NCI-H2227 (cell line): Measurements from ENCODE around the gene CFAP47.
"Not testable (repeated sequence)": the region's sequence is repeated elsewhere in the genome, so short reads cannot be mapped to it uniquely, and the experiment has no call there.

Experiments
- DNase-seq: peaks from one replicate; lab custom pipeline; 2025; ENCODE audit not compliant: unreplicated experiment; lab: John Stamatoyannopoulos, UW

CFAP47 gene

GRCh38 chrX:36234840-36235528, 315.4 kb downstream of the CFAP47 start:
- not testable (repeated sequence) for DNase-seq

GRCh38 chrX:36241397-36241796, 321.9 kb downstream of the CFAP47 start:
- no peak for DNase-seq

- DNase-seq = no peak
Observed at GRCh38 chrX:36266155-36266554, 346.6 kb downstream of the CFAP47 start.

- DNase-seq = no peak
Observed at GRCh38 chrX:36310136-36310535, 390.6 kb downstream of the CFAP47 start.

- DNase-seq = no peak
Observed at GRCh38 chrX:36314303-36314702, 394.8 kb downstream of the CFAP47 start.

- no peak for DNase-seq
Observed at GRCh38 chrX:36334572-36334971, 415.0 kb downstream of the CFAP47 start.

GRCh38 chrX:36336751-36337150, 417.2 kb downstream of the CFAP47 start:
- DNase-seq = no peak

- no peak for DNase-seq
Observed at GRCh38 chrX:36344301-36344700, 424.8 kb downstream of the CFAP47 start.

GRCh38 chrX:36348509-36348908, 429.0 kb downstream of the CFAP47 start:
- DNase-seq = no peak

GRCh38 chrX:36357855-36358254, 438.3 kb downstream of the CFAP47 start:
- no peak for DNase-seq

GRCh38 chrX:36364262-36364661, 444.7 kb downstream of the CFAP47 start:
- no peak for DNase-seq

GRCh38 chrX:36383495-36383894, 464.0 kb downstream of the CFAP47 start:
- no peak for DNase-seq

- no peak for DNase-seq
Observed at GRCh38 chrX:36388901-36389300, 469.4 kb downstream of the CFAP47 start.

- no peak for DNase-seq
Observed at GRCh38 chrX:36401774-36402173, 482.2 kb downstream of the CFAP47 start.

- DNase-seq = no peak
Observed at GRCh38 chrX:36407836-36408235, 488.3 kb downstream of the CFAP47 start.

- no peak for DNase-seq
Observed at GRCh38 chrX:36414056-36414455, 494.5 kb downstream of the CFAP47 start.

GRCh38 chrX:36422368-36422767, 502.8 kb downstream of the CFAP47 start:
- no peak for DNase-seq

- DNase-seq = no peak
Observed at GRCh38 chrX:36431819-36432218, 512.3 kb downstream of the CFAP47 start.

GRCh38 chrX:36434522-36434921, 515.0 kb downstream of the CFAP47 start:
- no peak for DNase-seq
